HFF-Myc (cell line): ENCODE results near the gene CES2.

ENCODE experiments used
- DNase-seq: peaks from one replicate; pipeline ENCODE4 v3.0.0-alpha.2; 2011; ENCODE audit warnings: low read depth; ENCODE audit errors: extremely low read depth
- H3K4me3 ChIP-seq: replicated peaks from 2 replicates; pipeline ENCODE4 v1.5.1; 2011; ENCODE audit warnings: low read depth, mild to moderate bottlenecking, control low read depth, low read length
- CTCF ChIP-seq: IDR thresholded peaks from 2 replicates; pipeline ENCODE4 v1.5.1; 2012; ENCODE audit warnings: mild to moderate bottlenecking, low read depth, low read length, control low read depth; ENCODE audit errors: missing control alignments

CES2 gene

GRCh38 chr16:66906916-66907836, 28.1 kb upstream of the CES2 start:
- no peak overlapping the region for H3K4me3 ChIP-seq
- no peak for DNase-seq
- no peak for TF ChIP-seq CTCF

GRCh38 chr16:66908116-66908515, 27.2 kb upstream of the CES2 start:
- TF ChIP-seq CTCF: no peak
- no peak overlapping the region for H3K4me3 ChIP-seq
- no peak for DNase-seq

- DNase-seq: no peak
- no peak for TF ChIP-seq CTCF
- no peak overlapping the region for H3K4me3 ChIP-seq
Measured at GRCh38 chr16:66908762-66909559, 26.4 kb upstream of the CES2 start.

GRCh38 chr16:66910175-66910940, 25.0 kb upstream of the CES2 start:
- no peak for TF ChIP-seq CTCF
- no peak overlapping the region for H3K4me3 ChIP-seq

GRCh38 chr16:66911112-66911511, 24.2 kb upstream of the CES2 start:
- DNase-seq: no peak
- no peak for TF ChIP-seq CTCF
- H3K4me3 ChIP-seq: no peak overlapping the region

More at GRCh38 chr16:66910175-66910940, 25.0 kb upstream of the CES2 start:
- no peak for DNase-seq

GRCh38 chr16:66911801-66912200, 23.5 kb upstream of the CES2 start:
- no peak overlapping the region for H3K4me3 ChIP-seq
- TF ChIP-seq CTCF: no peak
- DNase-seq: no peak
